Hepatocyte (in vitro differentiated cells): ENCODE measurements around the gene IFI27L1. TPM values are rescaled to one million over a fixed set of nuclear protein-coding genes. Genes with fewer than 3 reads are reported as not detected.

Experiments used
- DNase-seq: peaks from one replicate; pipeline ENCODE4 v3.0.0-alpha.2; 2016; ENCODE audit warnings: low spot score
- H2AFZ ChIP-seq: fragments of 200-600 bp; sonication (generic); 2 replicates; pipeline ENCODE4 v1.6.0; 2016; ENCODE audit warnings: antibody characterized with exemption, mild to moderate bottlenecking
- H3K27ac ChIP-seq: fragments of 200-600 bp; sonication (generic); 2 replicates; pipeline ENCODE4 v1.5.1; 2016; ENCODE audit warnings: mild to moderate bottlenecking
- H3K27me3 ChIP-seq: fragments of 200-600 bp; sonication (generic); 2 replicates; pipeline ENCODE4 v1.6.1; 2016
- H3K36me3 ChIP-seq: fragments of 200-600 bp; sonication (generic); replicated peaks from 2 replicates; pipeline ENCODE4 v1.5.1; 2016; ENCODE audit warnings: low read depth; ENCODE audit not compliant: insufficient read depth
- H3K4me1 ChIP-seq: fragments of 200-600 bp; sonication (generic); 2 replicates; pipeline ENCODE4 v1.5.1; 2016; ENCODE audit warnings: mild to moderate bottlenecking, moderate library complexity; ENCODE audit not compliant: insufficient read depth
- H3K4me2 ChIP-seq: fragments of 200-600 bp; sonication (generic); 2 replicates; pipeline ENCODE4 v1.6.0; 2016
- H3K4me3 ChIP-seq: fragments of 200-600 bp; sonication (generic); 2 replicates; pipeline ENCODE4 v1.5.1; 2016; ENCODE audit warnings: mild to moderate bottlenecking
- H3K79me2 ChIP-seq: fragments of 200-600 bp; sonication (generic); 2 replicates; pipeline ENCODE4 v1.6.0; 2017; ENCODE audit warnings: mild to moderate bottlenecking
- H3K9me2 ChIP-seq: fragments of 200-600 bp; sonication (generic); replicated peaks from 2 replicates; pipeline ENCODE4 v1.6.0; 2017; ENCODE audit warnings: mild to moderate bottlenecking; ENCODE audit not compliant: insufficient read depth
- H3K9me3 ChIP-seq: fragments of 200-600 bp; sonication (generic); 2 replicates; pipeline ENCODE4 v1.5.1; 2016; ENCODE audit warnings: low read depth, mild to moderate bottlenecking
- H4K20me1 ChIP-seq: fragments of 200-600 bp; sonication (generic); 2 replicates; pipeline ENCODE4 v1.6.0; 2016; ENCODE audit warnings: mild to moderate bottlenecking; ENCODE audit not compliant: insufficient read depth, poor library complexity, severe bottlenecking
- CTCF ChIP-seq: fragments of 200-600 bp; sonication (generic); IDR thresholded peaks from 2 replicates; pipeline ENCODE4 v1.5.1; 2016; ENCODE audit warnings: antibody characterized with exemption, mild to moderate bottlenecking; ENCODE audit not compliant: poor library complexity
- EZH2 ChIP-seq: fragments of 200-600 bp; sonication (generic); IDR thresholded peaks from 2 replicates; pipeline ENCODE4 v1.6.1; 2016; ENCODE audit warnings: antibody characterized with exemption, mild to moderate bottlenecking, borderline replicate concordance
- EZH2phosphoT487 ChIP-seq: fragments of 200-600 bp; sonication (generic); IDR thresholded peaks from one replicate; pipeline ENCODE4 v1.6.1; 2018; ENCODE audit warnings: antibody characterized with exemption, mild to moderate bottlenecking, low read depth, moderate library complexity; ENCODE audit not compliant: unreplicated experiment, severe bottlenecking
- WGBS: methylation state at CpG from one replicate; pipeline ENCODE4 v1.1.6; 2016; ENCODE audit warnings: low lambda C conversion rate; ENCODE audit errors: missing lambda C conversion rate; 5-methylcytosine and 5-hydroxymethylcytosine counted together
- polyA plus RNA-seq: library from polyadenylated mRNA; unstranded; fragments of >200 nt; fragmentation: Nextera tagmentation; extraction: Ambion mirVana; gene quantifications from 2 replicates; pipeline ENCODE4 v1.2.1, GENCODE V29; 2016
- total RNA-seq: library from RNA; depleted of rRNA; stranded (reverse); fragments of >200 nt; gene quantifications from 2 replicates; pipeline ENCODE4 v1.2.3, GENCODE V29; 2014

The IFI27L1 gene
- total and polyA plus RNA-seq, 2 experiments from 2014 or later, result 18.9 to 29.4 TPM

DNA sequence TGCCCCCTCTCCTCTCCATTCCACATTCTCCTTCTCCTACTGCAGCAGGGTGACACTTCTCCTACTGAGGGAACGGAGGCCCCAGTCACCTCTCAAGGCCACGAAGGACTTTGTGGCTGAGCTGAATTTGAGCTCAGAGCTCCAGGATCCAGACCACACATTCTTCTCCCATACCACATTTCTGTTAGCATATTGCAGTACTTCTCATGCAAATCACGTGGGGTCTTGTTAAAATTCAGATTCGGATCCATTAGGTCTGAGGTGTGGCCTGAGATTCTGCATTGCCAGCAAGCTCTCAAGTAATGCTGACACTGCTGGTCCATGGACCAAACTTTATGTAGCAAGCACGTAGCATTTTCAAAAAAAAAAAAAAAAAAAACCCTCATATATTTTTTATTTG is 57.9 kb downstream of the IFI27L1 start:
- Histone ChIP-seq H3K27ac (no peak overlapping the region), H3K27me3 (no peaks in the 10 kb centered on the region), H3K36me3 (no peaks in the 10 kb centered on the region), H3K9me3 (no peaks in the 10 kb centered on the region), H2AFZ (no peak overlapping the region), H3K4me2 (no peak overlapping the region), H3K79me2 (no peaks in the 10 kb centered on the region), H3K9me2 (no peaks in the 10 kb centered on the region), H3K4me1 (no peaks in the 10 kb centered on the region), H4K20me1 (no peaks in the 10 kb centered on the region), H3K4me3 (no peak overlapping the region)
- DNase-seq, result no peak
- WGBS, result 83% methylated on average over 5 of the region's 5 CpGs
- TF ChIP-seq CTCF (no peak), EZH2phosphoT487 (no peak), EZH2 (no peak)

DNA sequence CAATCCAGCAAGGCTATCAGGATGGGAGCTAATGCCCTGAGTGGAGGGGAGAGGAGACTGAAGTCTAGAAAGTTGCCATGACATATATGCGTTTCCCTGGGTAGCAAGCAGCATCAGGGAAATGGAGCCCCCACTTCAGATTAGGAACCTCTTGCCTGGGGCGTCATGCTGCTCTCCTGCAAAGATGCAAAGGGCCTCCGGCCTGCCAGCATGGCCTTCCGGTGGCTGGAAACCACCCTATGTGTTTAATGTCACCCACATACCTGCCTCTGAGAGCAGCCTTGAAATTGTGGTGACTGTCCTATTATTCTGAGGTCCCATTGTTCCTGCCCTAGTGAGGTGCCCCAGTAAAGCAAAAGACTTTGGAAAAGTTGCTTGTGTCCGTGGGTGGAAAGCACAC is 58.3 kb downstream of the IFI27L1 start:
- TF ChIP-seq EZH2 (no peak), CTCF (no peak), EZH2phosphoT487 (no peak)
- WGBS, result 85% methylated on average over 5 of the region's 5 CpGs
- no peaks in the 10 kb centered on the region for H3K4me1 ChIP-seq

DNA sequence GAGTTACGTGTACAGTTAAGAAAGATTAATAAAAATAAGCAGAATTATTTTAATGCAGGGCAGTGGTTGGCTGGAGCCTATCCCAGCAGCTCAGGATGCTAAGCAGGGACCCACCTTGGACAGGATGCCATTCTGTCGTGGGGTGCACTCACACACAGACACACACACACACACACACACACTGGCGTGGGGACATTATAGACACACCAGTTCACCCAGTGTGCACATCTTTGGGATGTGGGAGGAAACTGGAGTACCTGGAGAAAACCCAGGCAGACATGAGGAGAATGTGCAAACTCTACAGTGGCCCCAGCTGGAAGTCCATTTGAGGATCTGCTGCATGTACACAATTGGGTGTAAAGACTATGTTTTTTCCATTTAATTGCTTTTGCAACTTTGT is 61.1 kb downstream of the IFI27L1 start:
- Histone ChIP-seq H3K4me1 (no peaks in the 10 kb centered on the region), H3K4me2 (no peak overlapping the region), H3K9me2 (no peaks in the 10 kb centered on the region), H3K36me3 (no peaks in the 10 kb centered on the region), H3K27me3 (no peaks in the 10 kb centered on the region), H3K79me2 (no peaks in the 10 kb centered on the region), H4K20me1 (no peaks in the 10 kb centered on the region), H3K4me3 (no peak overlapping the region), H3K27ac (no peak overlapping the region), H3K9me3 (no peaks in the 10 kb centered on the region), H2AFZ (no peak overlapping the region)
- WGBS, result 74% methylated on average over 3 of the region's 3 CpGs
- TF ChIP-seq EZH2phosphoT487 (no peak), CTCF (no peak), EZH2 (no peak)
- DNase-seq, result no peak

More for the DNA sequence above, 58.3 kb downstream of the IFI27L1 start:
- Histone ChIP-seq H3K9me2 (no peaks in the 10 kb centered on the region), H4K20me1 (no peaks in the 10 kb centered on the region), H3K79me2 (no peaks in the 10 kb centered on the region), H3K27ac (no peak overlapping the region), H3K27me3 (no peaks in the 10 kb centered on the region), H3K4me3 (no peak overlapping the region), H3K4me2 (no peak overlapping the region), H3K36me3 (no peaks in the 10 kb centered on the region), H3K9me3 (no peaks in the 10 kb centered on the region), H2AFZ (no peak overlapping the region)
- DNase-seq, result no peak

GRCh38 chr14:94142836-94143235 is 61.7 kb downstream of the IFI27L1 start:
- no peaks in the 10 kb centered on the region for H3K27me3 ChIP-seq
- H3K9me3 ChIP-seq, result no peaks in the 10 kb centered on the region
- 87% methylated on average over 1 of the region's 1 CpG for WGBS
- H3K4me1 ChIP-seq, result no peaks in the 10 kb centered on the region
- H3K36me3 ChIP-seq, result no peaks in the 10 kb centered on the region
- DNase-seq, result no peak
- TF ChIP-seq EZH2 (no peak), EZH2phosphoT487 (no peak)
- H3K79me2 ChIP-seq, result no peaks in the 10 kb centered on the region
- no peaks in the 10 kb centered on the region for H3K9me2 ChIP-seq
- H4K20me1 ChIP-seq, result no peaks in the 10 kb centered on the region
- no peak overlapping the region for H3K4me2 ChIP-seq
- no peak overlapping the region for H2AFZ ChIP-seq
- H3K4me3 ChIP-seq, result no peak overlapping the region
- no peak overlapping the region for H3K27ac ChIP-seq
